OCI-LY1 (cell line): ENCODE results near the gene ZBTB20.

ENCODE experiments used
- H2AFZ ChIP-seq: fragments of 200-600 bp; sonication (generic), shearing (Covaris generic); 2 replicates; pipeline ENCODE4 v1.6.0; 2014; ENCODE audit warnings: antibody characterized with exemption, mild to moderate bottlenecking, low read length
- H3F3A ChIP-seq: fragments of 200-600 bp; sonication (generic), shearing (Covaris generic); 2 replicates; pipeline ENCODE4 v1.6.0; 2014; ENCODE audit warnings: mild to moderate bottlenecking, antibody characterized with exemption, low read length, moderate library complexity; ENCODE audit not compliant: insufficient read depth
- H3K27ac ChIP-seq: fragments of 200-600 bp; sonication (generic); 2 replicates; pipeline ENCODE4 v1.5.1; 2014; ENCODE audit warnings: low read length, mixed run types, mild to moderate bottlenecking, low read depth; ENCODE audit not compliant: poor library complexity, severe bottlenecking
- H3K27me3 ChIP-seq: fragments of 200-600 bp; sonication (generic); 2 replicates; pipeline ENCODE4 v1.6.0; 2014; ENCODE audit warnings: antibody characterized with exemption, mild to moderate bottlenecking, low read length, moderate library complexity; ENCODE audit not compliant: insufficient read depth
- H3K36me3 ChIP-seq: fragments of 200-600 bp; sonication (generic); 2 replicates; pipeline ENCODE4 v1.6.1; 2014; ENCODE audit warnings: mild to moderate bottlenecking, antibody characterized with exemption, low read length, moderate library complexity, mixed read lengths; ENCODE audit not compliant: insufficient read depth
- H3K4me1 ChIP-seq: fragments of 200-600 bp; sonication (generic); 2 replicates; pipeline ENCODE4 v1.5.1; 2014; ENCODE audit warnings: mild to moderate bottlenecking, low read length, moderate library complexity; ENCODE audit not compliant: insufficient read depth, severe bottlenecking
- H3K4me2 ChIP-seq: fragments of 200-600 bp; sonication (generic), shearing (Covaris generic); 2 replicates; pipeline ENCODE4 v1.6.1; 2014; ENCODE audit warnings: low read length
- H3K4me3 ChIP-seq: fragments of 200-600 bp; sonication (generic); 2 replicates; pipeline ENCODE4 v1.5.1; 2014; ENCODE audit warnings: low read length, low read depth, mild to moderate bottlenecking, mixed read lengths; ENCODE audit not compliant: poor library complexity, severe bottlenecking
- H3K79me2 ChIP-seq: fragments of 200-600 bp; shearing (Covaris generic); 2 replicates; pipeline ENCODE4 v1.6.1; 2016; ENCODE audit warnings: mixed run types, low read length, mixed read lengths; ENCODE audit not compliant: insufficient read depth
- H3K9ac ChIP-seq: fragments of 200-600 bp; sonication (generic), shearing (Covaris generic); 2 replicates; pipeline ENCODE4 v1.6.1; 2014; ENCODE audit warnings: mild to moderate bottlenecking, low read length, mixed read lengths
- H3K9me2 ChIP-seq: fragments of 200-600 bp; sonication (generic), shearing (Covaris generic); 2 replicates; pipeline ENCODE4 v1.6.1; 2014; ENCODE audit warnings: low read depth, mild to moderate bottlenecking, low read length, mixed read lengths
- H3K9me3 ChIP-seq: fragments of 200-600 bp; shearing (Covaris generic); 2 replicates; pipeline ENCODE4 v1.6.1; 2014; ENCODE audit warnings: low read length, mixed read lengths
- H4K20me1 ChIP-seq: fragments of 200-600 bp; sonication (generic), shearing (Covaris generic); 2 replicates; pipeline ENCODE4 v1.6.0; 2016; ENCODE audit warnings: mild to moderate bottlenecking, low read length; ENCODE audit not compliant: insufficient read depth
- CTCF ChIP-seq: fragments of 200-600 bp; sonication (generic), shearing (Covaris generic); IDR thresholded peaks from 2 replicates; pipeline ENCODE4 v1.5.1; 2017; ENCODE audit warnings: mild to moderate bottlenecking, antibody characterized with exemption, low read length, moderate library complexity, mixed read lengths
- EZH2 ChIP-seq: fragments of 200-600 bp; sonication (generic), shearing (Covaris generic); IDR thresholded peaks from 2 replicates; pipeline ENCODE4 v1.8.0; 2017; ENCODE audit warnings: borderline replicate concordance, mixed run types, mild to moderate bottlenecking, antibody characterized with exemption, low read length, moderate library complexity, mixed read lengths

ZBTB20 gene

GRCh38 chr3:114857299-114857701, 289.8 kb downstream of the ZBTB20 start:
- no peaks in the 10 kb centered on the region for H3F3A ChIP-seq
- peaks cover 5% of the 10 kb centered on the region for H3K4me1 ChIP-seq
- no peaks in the 10 kb centered on the region for H3K79me2 ChIP-seq
- H3K9me3 ChIP-seq = no peaks in the 10 kb centered on the region
- H3K9ac ChIP-seq = no peak overlapping the region
- H3K36me3 ChIP-seq = no peaks in the 10 kb centered on the region
- no peaks in the 10 kb centered on the region for H4K20me1 ChIP-seq
- no peak overlapping the region for H3K4me3 ChIP-seq
- no peak for TF ChIP-seq CTCF
- TF ChIP-seq EZH2 = no peak
- H3K27ac ChIP-seq = no peak overlapping the region
- H3K27me3 ChIP-seq = no peaks in the 10 kb centered on the region
- H3K9me2 ChIP-seq = no peaks in the 10 kb centered on the region
- no peak overlapping the region for H2AFZ ChIP-seq
- no peak overlapping the region for H3K4me2 ChIP-seq

- no peak overlapping the region for H3K27ac ChIP-seq
- H3K9me3 ChIP-seq = no peaks in the 10 kb centered on the region
- no peak overlapping the region for H3K4me2 ChIP-seq
- no peaks in the 10 kb centered on the region for H3K27me3 ChIP-seq
- TF ChIP-seq CTCF (no peak), EZH2 (no peak)
- no peak overlapping the region for H3K4me3 ChIP-seq
- H3K4me1 ChIP-seq = peaks cover 5% of the 10 kb centered on the region
- no peak overlapping the region for H2AFZ ChIP-seq
- H3K36me3 ChIP-seq = no peaks in the 10 kb centered on the region
- H3K9ac ChIP-seq = no peak overlapping the region
- H3K79me2 ChIP-seq = no peaks in the 10 kb centered on the region
- H3K9me2 ChIP-seq = no peaks in the 10 kb centered on the region
- H4K20me1 ChIP-seq = no peaks in the 10 kb centered on the region
- no peaks in the 10 kb centered on the region for H3F3A ChIP-seq
Observed at GRCh38 chr3:114856835-114857234, 290.3 kb downstream of the ZBTB20 start.

- Histone ChIP-seq H3K9me3 (no peaks in the 10 kb centered on the region), H3K9ac (no peak overlapping the region), H3K27me3 (no peaks in the 10 kb centered on the region), H2AFZ (no peak overlapping the region), H3K4me1 (peaks cover 5% of the 10 kb centered on the region), H3K36me3 (no peaks in the 10 kb centered on the region), H3K4me3 (no peak overlapping the region), H3K27ac (no peak overlapping the region), H3F3A (no peaks in the 10 kb centered on the region), H3K9me2 (no peaks in the 10 kb centered on the region), H3K79me2 (no peaks in the 10 kb centered on the region), H3K4me2 (no peak overlapping the region), H4K20me1 (no peaks in the 10 kb centered on the region)
- TF ChIP-seq CTCF = no peak
- no peak for TF ChIP-seq EZH2
Observed at GRCh38 chr3:114855839-114856238, 291.2 kb downstream of the ZBTB20 start.
